Panc1 (cell line): Measurements from ENCODE around the gene TSHZ2. TPM values are rescaled to one million over a fixed set of nuclear protein-coding genes. Genes with fewer than 3 reads are reported as not detected.

Source experiments
- ATAC-seq: fragments of 200-7000 bp; cut with Tn5 transposase; 2 replicates; pipeline ENCODE4 v1.9.1; 2020; ENCODE audit warnings: mild to moderate bottlenecking, moderate library complexity
- BruUV-seq: library from RNA; stranded (reverse); fragments of 400-500 nt; replicated peaks from 2 replicates; lab custom pipeline; 2021; lab: Mats Ljungman, UMichigan
- CTCF ChIA-PET: fragments of 300-600 bp; sonication (Branson Sonifier 250); formaldehyde crosslinking; loops from one replicate; lab custom pipeline; 2022; ENCODE audit warnings: antibody characterized with exemption; lab: Charles Lee
- POLR2A ChIA-PET: fragments of 300-600 bp; sonication (Branson Sonifier 250); formaldehyde crosslinking; loops from one replicate; lab custom pipeline; 2022; ENCODE audit warnings: antibody characterized with exemption; lab: Charles Lee
- DNase-seq: peaks from one replicate; pipeline ENCODE4 v3.0.0-alpha.2; 2010; ENCODE audit warnings: low read depth, low spot score
- H3K27ac ChIP-seq: 2 replicates; pipeline ENCODE4 v1.5.1; 2011; ENCODE audit warnings: mild to moderate bottlenecking, low read length, inconsistent platforms
- H3K27me3 ChIP-seq: fragments of 200-500 bp; sonication (Bioruptor generic); 2 replicates; pipeline ENCODE4 v1.6.0; 2014; ENCODE audit warnings: low read length, inconsistent platforms; ENCODE audit not compliant: control insufficient read depth, insufficient read depth
- H3K36me3 ChIP-seq: fragments of 200-500 bp; sonication (Bioruptor generic); 2 replicates; pipeline ENCODE4 v1.5.1; 2014; ENCODE audit warnings: inconsistent platforms, mild to moderate bottlenecking, low read length, moderate library complexity; ENCODE audit not compliant: control insufficient read depth, insufficient read depth
- H3K4me1 ChIP-seq: 2 replicates; pipeline ENCODE4 v1.5.1; 2011; ENCODE audit warnings: inconsistent platforms, mild to moderate bottlenecking, low read length, moderate library complexity; ENCODE audit not compliant: control insufficient read depth, insufficient read depth
- H3K4me3 ChIP-seq, 2 experiments: 2 replicates each; pipeline ENCODE4 v1.5.1; 2011 to 2012; ENCODE audit warnings: low read depth in 2 of 2, low read length in 2 of 2, mild to moderate bottlenecking in 2 of 2, inconsistent platforms in 1 of 2, moderate library complexity in 1 of 2
- H3K9me3 ChIP-seq: fragments of 200-500 bp; sonication (Bioruptor generic); 2 replicates; pipeline ENCODE4 v1.5.1; 2014; ENCODE audit warnings: low read depth, mild to moderate bottlenecking, inconsistent platforms, low read length, moderate library complexity; ENCODE audit not compliant: control insufficient read depth, insufficient read depth
- CTCF ChIP-seq: fragments of 450-650 bp; IDR thresholded peaks from 2 replicates; pipeline ENCODE4 v1.5.1; 2017; ENCODE audit warnings: mild to moderate bottlenecking
- POLR2AphosphoS5 ChIP-seq: IDR thresholded peaks from 2 replicates; pipeline ENCODE4 v1.6.1; 2012; ENCODE audit warnings: mild to moderate bottlenecking, low read depth, low read length, moderate library complexity
- REST ChIP-seq, 2 experiments: IDR thresholded peaks; 2 replicates each; pipeline ENCODE4 v1.6.1; 2011 to 2012; ENCODE audit warnings: low read depth in 2 of 2, control low read depth in 1 of 2, low read length in 1 of 2, mild to moderate bottlenecking in 1 of 2, moderate library complexity in 1 of 2; ENCODE audit not compliant: insufficient read depth in 1 of 2
- SIN3A ChIP-seq: IDR thresholded peaks from 2 replicates; pipeline ENCODE4 v1.6.1; 2012; ENCODE audit warnings: low read depth, mild to moderate bottlenecking, low read length, moderate library complexity, borderline replicate concordance; ENCODE audit not compliant: insufficient read depth
- TCF7L2 ChIP-seq: IDR thresholded peaks from 2 replicates; pipeline ENCODE4 v1.6.1; 2011; ENCODE audit warnings: mild to moderate bottlenecking, low read depth, low read length, inconsistent platforms
- in situ Hi-C: cut with HindIII; loops from 2 replicates; pipeline ENCODE4 v1.10.0; 2016; ENCODE audit warnings: low sequenced_read_pairs, low pct_unique_long_range_greater_than_20kb
- intact Hi-C: fragments of 100-400 bp; cut with micrococcal nuclease; formaldehyde crosslinking; loops from one replicate; pipeline ENCODE4 v1.10.0; 2022; ENCODE audit not compliant: unreplicated experiment
- total RNA-seq: library from RNA; stranded (reverse); gene quantifications from one replicate; pipeline ENCODE4 v1.2.1, GENCODE V29; 2021; ENCODE audit not compliant: unreplicated experiment

The TSHZ2 gene
- total RNA-seq, 1 experiment from 2014 or later = 0.36 TPM

DNA sequence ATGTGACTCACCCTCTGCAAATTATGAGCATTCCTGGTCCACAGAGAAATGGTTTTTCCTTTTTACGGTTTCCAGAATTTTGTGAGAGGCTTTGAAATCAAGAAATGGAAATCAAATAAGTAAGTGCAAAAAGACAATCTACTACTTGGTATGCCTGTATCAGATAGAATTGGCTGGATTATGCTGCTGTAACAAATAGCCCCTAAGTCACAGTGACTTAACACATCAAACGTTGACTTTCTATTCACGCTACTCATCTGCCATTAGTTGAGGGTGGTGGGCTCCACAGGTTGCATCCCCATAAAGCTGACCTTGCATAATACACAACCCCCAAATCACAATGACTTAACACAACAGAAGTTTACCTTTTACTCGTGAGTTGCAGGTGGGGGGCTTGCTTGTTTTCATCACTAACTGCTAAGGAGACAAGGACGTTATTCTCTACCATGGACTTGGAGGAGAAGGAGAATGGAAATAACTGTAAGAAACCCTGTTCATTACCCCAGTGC is 44.4 kb downstream of the TSHZ2 start:
- in situ Hi-C loops = no loop called here
- CTCF ChIA-PET = no interaction called here
- Histone ChIP-seq H3K27ac (no peak overlapping the region), H3K4me3 (no peak overlapping the region), H3K4me1 (no peaks in the 10 kb centered on the region), H3K27me3 (peaks cover 2% of the 10 kb centered on the region; the same call in 1 of the 2 replicates), H3K36me3 (no peaks in the 10 kb centered on the region), H3K9me3 (no peaks in the 10 kb centered on the region)
- POLR2A ChIA-PET = no interaction called here
- ATAC-seq (no peak), DNase-seq (no peak)
- no TSS peak for BruUV-seq
- intact Hi-C loops = no loop called here
- no peak for TF ChIP-seq POLR2AphosphoS5
- no peak for TF ChIP-seq SIN3A
- no peak for TF ChIP-seq TCF7L2
- no peak for TF ChIP-seq REST (IDR thresholded peaks at IDR 0.05; ENCODE audit: insufficient read depth in 1 of 2, low read depth in 2 of 2, low read length in 1 of 2)
- no peak for TF ChIP-seq CTCF

DNA sequence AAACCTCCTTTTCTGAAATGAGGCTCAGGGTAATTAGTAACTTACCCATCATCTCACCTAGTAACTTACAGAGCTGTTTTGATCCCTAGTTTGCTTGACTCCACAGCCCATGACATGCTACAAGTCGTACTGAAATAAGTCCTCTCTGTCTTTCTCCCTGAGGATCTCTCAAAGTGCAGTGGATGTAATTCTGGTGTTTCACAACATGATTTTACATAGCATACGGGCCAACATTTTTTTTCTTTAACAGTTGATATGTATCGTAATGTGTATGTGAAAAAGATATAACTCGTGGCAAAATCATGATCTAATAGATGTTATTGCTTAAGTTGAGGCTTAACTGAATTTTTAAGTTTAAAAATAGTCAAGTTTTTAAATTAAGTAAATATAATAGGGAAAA is 45.0 kb downstream of the TSHZ2 start:
- DNase-seq (no peak), ATAC-seq (no peak)
- TF ChIP-seq TCF7L2 (no peak), POLR2AphosphoS5 (no peak), CTCF (no peak), SIN3A (no peak), REST (IDR thresholded peaks at IDR 0.05; ENCODE audit: insufficient read depth in 1 of 2, low read depth in 2 of 2, low read length in 1 of 2) (no peak)
- Histone ChIP-seq H3K36me3 (no peaks in the 10 kb centered on the region), H3K9me3 (no peaks in the 10 kb centered on the region), H3K27me3 (peaks cover 2% of the 10 kb centered on the region; the same call in 1 of the 2 replicates), H3K4me3 (no peak overlapping the region), H3K27ac (no peak overlapping the region), H3K4me1 (no peaks in the 10 kb centered on the region)
- in situ Hi-C loops (no loop called here), intact Hi-C loops (no loop called here)
- POLR2A ChIA-PET = no interaction called here
- BruUV-seq = no TSS peak
- CTCF ChIA-PET = interaction anchor here (0.5 kb wide), 1 partner anchor 42 kb away, joined by 3 read pairs; no protein-coding TSS in a partner anchor
